Measurements from ENCODE around the gene ADGRV1.

The ADGRV1 gene

DNA sequence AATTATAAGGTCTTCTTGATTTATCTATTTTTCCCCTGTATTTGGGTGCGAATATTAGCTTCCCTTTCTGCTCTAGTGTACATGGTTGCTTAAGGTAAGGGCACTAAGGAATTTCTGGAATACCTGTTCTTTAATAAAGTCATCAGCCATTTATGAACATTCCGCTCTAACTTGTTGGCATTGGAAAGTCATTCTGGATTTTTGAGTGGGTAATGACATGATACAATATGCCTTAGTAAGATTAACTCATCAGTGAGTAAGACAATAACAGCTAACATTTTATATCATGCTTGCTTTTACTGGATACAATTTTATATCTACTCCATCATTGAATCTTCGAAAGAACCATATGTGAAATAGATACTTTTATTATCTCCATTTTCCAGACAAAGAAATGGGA, 628.4 kb downstream of the ADGRV1 start:
- POLR2A ChIA-PET: no interaction called here
- CTCF ChIA-PET: no interaction called here
- no peak for DNase-seq (ENCODE audit: extremely low spot score)
- TF ChIP-seq FOXM1 (IDR thresholded peaks at IDR 0.05; ENCODE audit: borderline replicate concordance) (no peak), FOXK2 (IDR thresholded peaks at IDR 0.05) (no peak), CTBP1 (IDR thresholded peaks at IDR 0.05; ENCODE audit: borderline replicate concordance) (no peak), LEF1 (IDR thresholded peaks at IDR 0.05; ENCODE audit: borderline replicate concordance) (no peak), BHLHE40 (IDR thresholded peaks at IDR 0.05; ENCODE audit: borderline replicate concordance) (no peak), FOXA1 (IDR thresholded peaks at IDR 0.05) (no peak), TARDBP (IDR thresholded peaks at IDR 0.05) (no peak), HDGF (IDR thresholded peaks at IDR 0.05; ENCODE audit: borderline replicate concordance) (no peak), SP1 (IDR thresholded peaks at IDR 0.05) (no peak), ARNT (IDR thresholded peaks at IDR 0.05) (no peak), L3MBTL2 (conservative IDR thresholded peaks at IDR 0.05) (no peak), ELF4 (IDR thresholded peaks at IDR 0.05) (no peak), NFRKB (IDR thresholded peaks at IDR 0.05) (no peak), SUZ12 (IDR thresholded peaks at IDR 0.05) (no peak), ZNF384 (IDR thresholded peaks at IDR 0.05) (no peak)
- TF ChIP-seq, protein P1, sequence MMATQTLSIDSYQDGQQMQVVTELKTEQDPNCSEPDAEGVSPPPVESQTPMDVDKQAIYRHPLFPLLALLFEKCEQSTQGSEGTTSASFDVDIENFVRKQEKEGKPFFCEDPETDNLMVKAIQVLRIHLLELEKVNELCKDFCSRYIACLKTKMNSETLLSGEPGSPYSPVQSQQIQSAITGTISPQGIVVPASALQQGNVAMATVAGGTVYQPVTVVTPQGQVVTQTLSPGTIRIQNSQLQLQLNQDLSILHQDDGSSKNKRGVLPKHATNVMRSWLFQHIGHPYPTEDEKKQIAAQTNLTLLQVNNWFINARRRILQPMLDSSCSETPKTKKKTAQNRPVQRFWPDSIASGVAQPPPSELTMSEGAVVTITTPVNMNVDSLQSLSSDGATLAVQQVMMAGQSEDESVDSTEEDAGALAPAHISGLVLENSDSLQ (IDR thresholded peaks at IDR 0.05): no peak

DNA sequence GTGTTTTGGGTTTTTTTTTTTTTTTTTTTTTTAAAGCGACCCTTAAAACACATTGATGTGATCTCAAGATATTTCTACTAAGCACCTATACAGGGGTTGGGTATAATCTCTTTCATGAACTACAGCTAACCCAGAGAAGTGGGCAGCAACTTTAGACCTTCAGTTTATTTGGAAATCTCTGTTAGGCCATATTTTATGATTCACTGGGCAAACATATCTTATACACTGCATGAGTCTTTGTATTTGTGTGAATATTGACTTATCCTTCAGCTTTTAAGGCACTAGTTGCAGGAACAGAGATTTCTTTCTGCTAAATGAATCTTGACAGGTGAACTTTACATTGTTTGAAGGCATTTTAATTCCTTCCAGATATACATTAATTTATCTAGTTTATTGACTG, 630.2 kb downstream of the ADGRV1 start:
- ChIA-PET CTCF (interaction anchor here (0.6 kb wide), 1 partner anchor 123 kb away, joined by 3 read pairs; no protein-coding TSS in a partner anchor), POLR2A (no interaction called here)
- DNase-seq (ENCODE audit: extremely low spot score): no peak
- TF ChIP-seq FOXM1 (IDR thresholded peaks at IDR 0.05; ENCODE audit: borderline replicate concordance): no peak
- TF ChIP-seq ARNT (IDR thresholded peaks at IDR 0.05): no peak
- TF ChIP-seq SUZ12 (IDR thresholded peaks at IDR 0.05): no peak
- TF ChIP-seq HDGF (IDR thresholded peaks at IDR 0.05; ENCODE audit: borderline replicate concordance): no peak
- TF ChIP-seq TARDBP (IDR thresholded peaks at IDR 0.05): no peak
- no peak for TF ChIP-seq ELF4 (IDR thresholded peaks at IDR 0.05)
- TF ChIP-seq FOXK2 (IDR thresholded peaks at IDR 0.05): no peak
- TF ChIP-seq LEF1 (IDR thresholded peaks at IDR 0.05; ENCODE audit: borderline replicate concordance): no peak
- no peak for TF ChIP-seq BHLHE40 (IDR thresholded peaks at IDR 0.05; ENCODE audit: borderline replicate concordance)
- no peak for TF ChIP-seq L3MBTL2 (conservative IDR thresholded peaks at IDR 0.05)
- TF ChIP-seq FOXA1 (IDR thresholded peaks at IDR 0.05): no peak
- TF ChIP-seq, protein P1 (IDR thresholded peaks at IDR 0.05): no peak
- no peak for TF ChIP-seq ZNF384 (IDR thresholded peaks at IDR 0.05)
- TF ChIP-seq CTBP1 (IDR thresholded peaks at IDR 0.05; ENCODE audit: borderline replicate concordance): no peak
- TF ChIP-seq NFRKB (IDR thresholded peaks at IDR 0.05): no peak
- no peak for TF ChIP-seq SP1 (IDR thresholded peaks at IDR 0.05)

DNA sequence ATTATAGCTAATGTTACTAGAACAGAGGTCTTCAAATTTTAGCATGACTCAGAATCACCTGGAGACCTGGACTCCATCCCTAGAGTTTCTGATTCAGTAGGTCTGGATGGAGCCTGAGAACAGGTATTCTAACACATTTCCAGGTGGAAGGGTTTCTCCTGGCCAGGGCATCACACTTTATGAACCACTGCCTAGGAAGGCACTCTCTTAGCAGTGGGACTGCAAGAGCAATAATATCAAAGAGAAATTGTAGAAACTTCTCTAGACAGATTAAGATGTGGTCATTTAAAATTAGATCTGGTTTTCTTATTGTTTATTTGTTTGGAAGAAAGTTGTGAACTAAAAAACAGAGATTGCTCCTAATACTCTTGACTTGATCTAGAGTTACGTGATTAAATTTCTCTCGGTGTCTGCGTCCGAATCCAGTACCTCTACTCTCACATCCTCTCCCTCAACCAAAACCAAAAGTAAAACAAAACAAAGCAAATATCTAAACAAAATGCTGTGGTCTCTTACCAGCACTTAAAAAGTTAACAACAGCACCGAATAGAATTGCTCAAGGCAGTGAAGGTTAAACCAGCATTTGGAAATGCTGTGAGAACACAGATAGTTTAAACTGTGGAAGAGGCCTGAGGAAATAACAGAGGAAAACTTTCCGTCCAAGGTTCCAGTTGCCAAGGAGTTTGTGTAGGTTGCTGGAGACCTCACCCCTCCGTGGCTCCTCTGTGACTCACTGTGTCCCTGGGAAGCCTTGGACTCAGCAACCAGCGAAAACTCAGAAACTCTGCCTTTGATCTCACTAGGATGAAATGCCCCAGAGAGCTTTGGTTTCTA, 631.1 kb downstream of the ADGRV1 start:
- TF ChIP-seq FOXM1 (IDR thresholded peaks at IDR 0.05; ENCODE audit: borderline replicate concordance) (no peak), HDGF (IDR thresholded peaks at IDR 0.05; ENCODE audit: borderline replicate concordance) (no peak), L3MBTL2 (conservative IDR thresholded peaks at IDR 0.05) (no peak), FOXA1 (IDR thresholded peaks at IDR 0.05) (no peak), CTBP1 (IDR thresholded peaks at IDR 0.05; ENCODE audit: borderline replicate concordance) (no peak), ZNF384 (IDR thresholded peaks at IDR 0.05) (no peak), BHLHE40 (IDR thresholded peaks at IDR 0.05; ENCODE audit: borderline replicate concordance) (no peak), ELF4 (IDR thresholded peaks at IDR 0.05) (no peak), TARDBP (IDR thresholded peaks at IDR 0.05) (no peak), SP1 (IDR thresholded peaks at IDR 0.05) (no peak), NFRKB (IDR thresholded peaks at IDR 0.05) (no peak), ARNT (IDR thresholded peaks at IDR 0.05) (no peak), FOXK2 (IDR thresholded peaks at IDR 0.05) (no peak), LEF1 (IDR thresholded peaks at IDR 0.05; ENCODE audit: borderline replicate concordance) (no peak), SUZ12 (IDR thresholded peaks at IDR 0.05) (no peak)
- TF ChIP-seq, protein P1 (IDR thresholded peaks at IDR 0.05): no peak
- POLR2A ChIA-PET: no interaction called here
- CTCF ChIA-PET: no interaction called here

DNA sequence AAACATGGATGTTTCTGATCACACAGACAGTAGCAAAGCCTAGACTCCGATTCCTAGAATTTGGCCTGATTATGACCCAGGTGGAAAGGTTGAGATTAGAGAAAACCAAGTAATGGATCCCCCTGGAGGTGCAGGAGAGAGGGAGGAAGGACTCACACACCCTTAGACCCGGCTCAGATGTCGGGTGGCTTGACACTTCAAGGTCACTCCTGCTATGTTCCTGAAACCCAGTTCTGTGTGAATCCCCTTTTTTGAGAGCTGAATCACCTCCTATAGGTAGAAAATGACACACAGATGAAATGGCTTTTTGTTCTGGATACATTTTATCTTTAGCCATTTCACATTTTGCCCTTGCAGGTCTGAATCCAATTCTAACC, 631.7 kb downstream of the ADGRV1 start:
- ChIA-PET POLR2A (no interaction called here), CTCF (no interaction called here)
- TF ChIP-seq FOXM1 (IDR thresholded peaks at IDR 0.05; ENCODE audit: borderline replicate concordance): no peak
- TF ChIP-seq LEF1 (IDR thresholded peaks at IDR 0.05; ENCODE audit: borderline replicate concordance): no peak
- TF ChIP-seq ELF4 (IDR thresholded peaks at IDR 0.05): no peak
- TF ChIP-seq SP1 (IDR thresholded peaks at IDR 0.05): no peak
- no peak for TF ChIP-seq NFRKB (IDR thresholded peaks at IDR 0.05)
- no peak for DNase-seq (ENCODE audit: extremely low spot score)

More for the DNA sequence above, 631.1 kb downstream of the ADGRV1 start:
- DNase-seq (ENCODE audit: extremely low spot score): no peak

DNA sequence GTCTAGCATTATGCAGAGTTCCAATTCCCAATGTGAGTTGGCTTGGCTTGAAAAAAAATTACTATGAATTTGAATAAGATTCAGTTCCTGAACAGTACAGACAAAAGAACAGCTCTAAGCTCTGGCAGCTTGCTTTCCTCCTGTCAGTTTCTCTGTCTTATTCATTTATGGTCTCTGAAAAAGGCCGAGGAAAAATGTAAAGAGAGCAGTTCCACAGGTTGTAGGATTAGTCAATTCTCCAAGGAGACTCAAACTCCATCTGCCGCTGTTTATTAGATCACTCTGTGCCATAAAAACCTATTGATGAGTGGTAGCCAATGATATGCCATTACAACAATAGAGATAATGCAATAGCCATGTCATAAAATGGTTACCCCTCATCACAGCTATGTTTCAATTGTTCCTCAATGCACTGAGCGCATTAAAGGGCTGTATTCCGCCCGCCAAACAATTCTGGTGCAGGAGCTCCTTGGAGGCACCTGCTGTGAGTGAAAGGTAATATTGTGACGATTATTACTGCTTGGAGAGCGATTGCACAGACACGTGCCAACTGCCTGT, 636.3 kb downstream of the ADGRV1 start:
- TF ChIP-seq CTBP1 (IDR thresholded peaks at IDR 0.05; ENCODE audit: borderline replicate concordance): no peak
- no peak for TF ChIP-seq HDGF (IDR thresholded peaks at IDR 0.05; ENCODE audit: borderline replicate concordance)
- TF ChIP-seq ZNF384 (IDR thresholded peaks at IDR 0.05): no peak
- no peak for TF ChIP-seq FOXM1 (IDR thresholded peaks at IDR 0.05; ENCODE audit: borderline replicate concordance)
- TF ChIP-seq BHLHE40 (IDR thresholded peaks at IDR 0.05; ENCODE audit: borderline replicate concordance): no peak
- no peak for TF ChIP-seq LEF1 (IDR thresholded peaks at IDR 0.05; ENCODE audit: borderline replicate concordance)
- no peak for TF ChIP-seq L3MBTL2 (conservative IDR thresholded peaks at IDR 0.05)
- TF ChIP-seq ELF4 (IDR thresholded peaks at IDR 0.05): no peak
- TF ChIP-seq FOXA1 (IDR thresholded peaks at IDR 0.05): no peak
- TF ChIP-seq TARDBP (IDR thresholded peaks at IDR 0.05): no peak
- DNase-seq (ENCODE audit: extremely low spot score): no peak
- ChIA-PET POLR2A (no interaction called here), CTCF (no interaction called here)
